H9 (cell line): ENCODE measurements around the gene PLAC1. TPM values are rescaled to one million over a fixed set of nuclear protein-coding genes. Genes with fewer than 3 reads are reported as not detected.

Experiments used
- DNase-seq: peaks from one replicate; pipeline ENCODE4 v3.0.0-alpha.2; 2017
- H2AFZ ChIP-seq: one replicate; pipeline ENCODE4 v1.6.1; 2013; ENCODE audit warnings: mild to moderate bottlenecking, low read length, control low read depth, moderate library complexity
- H2AK5ac ChIP-seq: 2 replicates; pipeline ENCODE4 v1.6.1; 2013; ENCODE audit warnings: low read length, control low read depth, mixed read lengths; ENCODE audit not compliant: insufficient read length
- H2BK120ac ChIP-seq: one replicate; pipeline ENCODE4 v1.6.1; 2013; ENCODE audit warnings: low read depth, mild to moderate bottlenecking, low read length, control low read depth, inconsistent platforms; ENCODE audit not compliant: poor library complexity, severe bottlenecking
- H2BK12ac ChIP-seq: 2 replicates; pipeline ENCODE4 v1.6.1; 2013; ENCODE audit warnings: low read length, control low read depth, mixed read lengths, low read depth; ENCODE audit not compliant: insufficient read length
- H2BK15ac ChIP-seq: 2 replicates; pipeline ENCODE4 v1.6.1; 2013; ENCODE audit warnings: low read depth, low read length, control low read depth
- H2BK20ac ChIP-seq: one replicate; pipeline ENCODE4 v1.6.1; 2013; ENCODE audit warnings: low read depth, mild to moderate bottlenecking, low read length, control low read depth, inconsistent platforms; ENCODE audit not compliant: poor library complexity, severe bottlenecking
- H2BK5ac ChIP-seq: 2 replicates; pipeline ENCODE4 v1.6.1; 2013; ENCODE audit warnings: low read length, control low read depth, mixed read lengths; ENCODE audit not compliant: insufficient read length
- H3K14ac ChIP-seq: 2 replicates; pipeline ENCODE4 v1.6.1; 2013; ENCODE audit warnings: low read length, control low read depth; ENCODE audit not compliant: insufficient read depth
- H3K18ac ChIP-seq: 2 replicates; pipeline ENCODE4 v1.6.1; 2013; ENCODE audit warnings: low read depth, mild to moderate bottlenecking, mixed read lengths, low read length, control low read depth; ENCODE audit not compliant: insufficient read length
- H3K23ac ChIP-seq: 2 replicates; pipeline ENCODE4 v1.6.1; 2013; ENCODE audit warnings: low read length, control low read depth, mixed read lengths, low read depth; ENCODE audit not compliant: insufficient read length
- H3K23me2 ChIP-seq: 2 replicates; pipeline ENCODE4 v1.6.1; 2013; ENCODE audit warnings: low read depth, mild to moderate bottlenecking, mixed read lengths, low read length, control low read depth; ENCODE audit not compliant: insufficient read length, poor library complexity, severe bottlenecking
- H3K27ac ChIP-seq: 2 replicates; pipeline ENCODE4 v1.5.1; 2013; ENCODE audit warnings: low read length, control low read depth, mixed read lengths, low read depth; ENCODE audit not compliant: insufficient read length
- H3K27me3 ChIP-seq: 2 replicates; pipeline ENCODE4 v1.6.1; 2013; ENCODE audit warnings: low read length, control low read depth, inconsistent platforms; ENCODE audit not compliant: insufficient read depth
- H3K4ac ChIP-seq: 2 replicates; pipeline ENCODE4 v1.6.1; 2013; ENCODE audit warnings: low read depth, mild to moderate bottlenecking, control low read depth, inconsistent platforms, low read length, moderate library complexity
- H3K4me1 ChIP-seq: 2 replicates; pipeline ENCODE4 v1.6.1; 2013; ENCODE audit warnings: low read length, control low read depth, inconsistent platforms; ENCODE audit not compliant: insufficient read depth
- H3K4me2 ChIP-seq: 2 replicates; pipeline ENCODE4 v1.6.1; 2013; ENCODE audit warnings: low read length, control low read depth, mixed read lengths; ENCODE audit not compliant: insufficient read length, insufficient read depth
- H3K56ac ChIP-seq: 2 replicates; pipeline ENCODE4 v1.6.1; 2013; ENCODE audit warnings: low read depth, mild to moderate bottlenecking, mixed read lengths, low read length, control low read depth; ENCODE audit not compliant: insufficient read length
- H3K79me1 ChIP-seq: 2 replicates; pipeline ENCODE4 v1.6.1; 2013; ENCODE audit warnings: low read depth, mild to moderate bottlenecking, moderate library complexity, low read length, control low read depth, inconsistent platforms; ENCODE audit not compliant: insufficient read depth, poor library complexity, severe bottlenecking
- H3K79me2 ChIP-seq: 2 replicates; pipeline ENCODE4 v1.6.1; 2013; ENCODE audit warnings: low read length, control low read depth, inconsistent platforms; ENCODE audit not compliant: insufficient read depth
- H3K9ac ChIP-seq: 2 replicates; pipeline ENCODE4 v1.6.1; 2013; ENCODE audit warnings: low read length, control low read depth, mixed read lengths; ENCODE audit not compliant: insufficient read length; ENCODE audit errors: extremely low read depth
- H3K9me3 ChIP-seq: one replicate; pipeline ENCODE4 v1.6.1; 2013; ENCODE audit warnings: low read depth, low read length, inconsistent platforms; ENCODE audit not compliant: control insufficient read depth
- H3T11ph ChIP-seq: one replicate; pipeline ENCODE4 v1.6.1; 2013; ENCODE audit warnings: mild to moderate bottlenecking, low read length, control low read depth, inconsistent platforms
- H4K20me1 ChIP-seq: one replicate; pipeline ENCODE4 v1.6.1; 2013; ENCODE audit not compliant: control insufficient read depth, insufficient read length, insufficient read depth
- H4K5ac ChIP-seq: 2 replicates; pipeline ENCODE4 v1.6.1; 2013; ENCODE audit warnings: low read depth, mild to moderate bottlenecking, mixed read lengths, low read length, control low read depth; ENCODE audit not compliant: insufficient read length
- H4K8ac ChIP-seq: replicated peaks from 2 replicates; pipeline ENCODE4 v1.6.1; 2013; ENCODE audit warnings: low read length, control low read depth, mixed read lengths, low read depth; ENCODE audit not compliant: insufficient read length
- H4K91ac ChIP-seq: 2 replicates; pipeline ENCODE4 v1.6.1; 2013; ENCODE audit warnings: low read depth, mild to moderate bottlenecking, moderate library complexity, mixed read lengths, low read length, control low read depth; ENCODE audit not compliant: insufficient read length
- H3K27ac Mint-ChIP-seq, 3 experiments: 2 replicates in 2 of 3; 3 replicates in 1 of 3; pipeline ENCODE4 v1.8.0; 2020 to 2021; ENCODE audit warnings: mixed read lengths in 3 of 3, mild to moderate bottlenecking in 1 of 3, moderate library complexity in 1 of 3
- H3K27me3 Mint-ChIP-seq: 2 replicates; pipeline ENCODE4 v1.8.0; 2021; ENCODE audit warnings: low read depth, mild to moderate bottlenecking, moderate library complexity, mixed read lengths
- H3K36me3 Mint-ChIP-seq, 3 experiments: 2 replicates in 2 of 3; 3 replicates in 1 of 3; pipeline ENCODE4 v1.8.0; 2020 to 2021; ENCODE audit warnings: low read depth in 3 of 3, mixed read lengths in 3 of 3; ENCODE audit not compliant: insufficient read depth in 1 of 3
- H3K4me1 Mint-ChIP-seq, 2 experiments: 2 replicates each; pipeline ENCODE4 v1.8.0; 2020; ENCODE audit warnings: mixed read lengths in 2 of 2
- H3K4me3 Mint-ChIP-seq, 2 experiments: 2 replicates in 1 of 2; 3 replicates in 1 of 2; pipeline ENCODE4 v1.8.0; 2020 to 2021; ENCODE audit warnings: mild to moderate bottlenecking in 2 of 2, mixed read lengths in 2 of 2, moderate library complexity in 1 of 2
- H3K9me3 Mint-ChIP-seq, 2 experiments: 2 replicates in 1 of 2; 3 replicates in 1 of 2; pipeline ENCODE4 v1.8.0; 2020; ENCODE audit warnings: mild to moderate bottlenecking in 2 of 2, mixed read lengths in 2 of 2, moderate library complexity in 1 of 2
- CTCF ChIP-seq: fragments of 200-600 bp; sonication (generic); conservative IDR thresholded peaks from 3 replicates; pipeline ENCODE4 v1.8.0; 2021; ENCODE audit warnings: antibody characterized with exemption, mild to moderate bottlenecking
- WGBS: extraction: QIAGEN DNeasy Blood & Tissue Kit; methylation state at CpG from one replicate; pipeline ENCODE4 v1.1.7; 2013; ENCODE audit warnings: missing lambda C conversion rate, low lambda C conversion rate, mixed read lengths; ENCODE audit not compliant: insufficient read length; ENCODE audit errors: extremely low coverage; 5-methylcytosine and 5-hydroxymethylcytosine counted together
- total RNA-seq: library from RNA; stranded (reverse); gene quantifications from 2 replicates; pipeline ENCODE4 v1.2.1, GENCODE V29; 2021

Gene PLAC1
- total RNA-seq, 1 experiment from 2014 or later, result 0.68 TPM

GRCh38 chrX:134547047-134547679 is 111.1 kb downstream of the PLAC1 start:
- H3K23me2 ChIP-seq, result peaks cover 25% of the 10 kb centered on the region
- no peak overlapping the region for H4K91ac ChIP-seq
- Mint-ChIP-seq H3K36me3 (no peaks in the 10 kb centered on the region), H3K4me3 (peak overlapping the region in 1 of 2 experiments; percentile 77; a peak in 3 of 5 replicates), H3K27ac (no peak overlapping the region), H3K9me3 (peaks cover 10 to 75% of the 10 kb centered on the region in 2 experiments), H3K4me1 (peaks cover 48 to 63% of the 10 kb centered on the region in 2 experiments), H3K27me3 (peaks cover 64% of the 10 kb centered on the region)
- H2BK15ac ChIP-seq, result no peak overlapping the region
- H3K4me2 ChIP-seq, result no peak overlapping the region
- H3T11ph ChIP-seq, result no peak overlapping the region
- H3K56ac ChIP-seq, result no peak overlapping the region
- no peak overlapping the region for H3K23ac ChIP-seq
- H3K9ac ChIP-seq, result no peak overlapping the region
- no peak overlapping the region for H3K14ac ChIP-seq
- H3K4ac ChIP-seq, result no peak overlapping the region
- no peaks in the 10 kb centered on the region for H3K79me2 ChIP-seq
- H2BK20ac ChIP-seq, result no peak overlapping the region
- no CpG with 5 or more reads among the region's 7 CpGs for WGBS
- TF ChIP-seq CTCF, result no peak
- H2BK120ac ChIP-seq, result no peak overlapping the region
- no peak overlapping the region for H3K27ac ChIP-seq
- no peak overlapping the region for H2AFZ ChIP-seq
- H2BK5ac ChIP-seq, result no peak overlapping the region
- H4K20me1 ChIP-seq, result peaks cover 3% of the 10 kb centered on the region
- H3K27me3 ChIP-seq, result peaks cover 36% of the 10 kb centered on the region; the same call in 1 of the 2 replicates
- H2BK12ac ChIP-seq, result no peak overlapping the region
- peaks cover 11% of the 10 kb centered on the region for H3K4me1 ChIP-seq
- no peaks in the 10 kb centered on the region for H3K9me3 ChIP-seq
- no peak overlapping the region for H4K8ac ChIP-seq
- H4K5ac ChIP-seq, result no peak overlapping the region
- no peak overlapping the region for H3K18ac ChIP-seq
- no peak overlapping the region for H2AK5ac ChIP-seq
- no peak for DNase-seq
- H3K79me1 ChIP-seq, result no peaks in the 10 kb centered on the region
